MM.1S (cell line): ENCODE measurements around the gene CADPS.

Source experiments
- CTCF ChIP-seq: fragments of 300-600 bp; sonication (generic); IDR thresholded peaks from 2 replicates; pipeline ENCODE4 v1.5.1; 2016; ENCODE audit warnings: antibody characterized with exemption, low read length, mixed read lengths
- EZH2 ChIP-seq: fragments of 300-600 bp; sonication (generic); optimal IDR thresholded peaks from 2 replicates; pipeline ENCODE3; 2017; ENCODE audit warnings: low read depth, mild to moderate bottlenecking, antibody characterized with exemption, low read length, mixed read lengths
- EZH2phosphoT487 ChIP-seq: fragments of 300-600 bp; sonication (generic); IDR thresholded peaks from 2 replicates; pipeline ENCODE4 v1.6.1; 2018; ENCODE audit warnings: antibody characterized with exemption, low read length

GRCh38 chr3:62454916-62455315 lies 420.3 kb downstream of the CADPS start:
- TF ChIP-seq CTCF (no peak), EZH2phosphoT487 (no peak), EZH2 (no peak)
